AG09319 (cell line): ENCODE results near the gene SPDL1.

Source experiments
- DNase-seq: peaks from one replicate; pipeline ENCODE4 v3.0.0-alpha.2; 2010; ENCODE audit warnings: low read depth; ENCODE audit errors: extremely low read depth
- TF ChIP-seq, protein P1 (sequence below): IDR thresholded peaks from 2 replicates; pipeline ENCODE4 v1.5.1; 2011; ENCODE audit warnings: low read depth, mild to moderate bottlenecking, inconsistent platforms, low read length, moderate library complexity

The SPDL1 gene

DNA sequence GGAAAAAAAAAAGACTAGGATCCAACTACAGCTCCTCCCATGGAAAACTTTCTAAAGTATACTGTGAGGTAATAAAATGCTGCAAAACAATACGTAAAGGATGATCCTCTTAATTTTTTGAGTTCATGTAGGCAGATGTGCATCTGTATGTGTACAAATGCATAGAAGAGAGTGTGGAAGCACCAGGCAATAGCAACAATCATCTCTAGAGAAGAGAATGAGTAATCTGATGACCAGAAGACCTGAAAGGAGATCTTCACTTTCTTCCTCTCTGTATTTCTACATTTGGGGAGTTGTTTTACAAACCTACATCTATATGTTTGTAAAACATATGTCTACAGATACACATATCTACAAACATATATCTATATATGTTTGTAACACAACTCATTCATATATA, 29.3 kb upstream of the SPDL1 start:
- no peak for DNase-seq
- TF ChIP-seq, protein P1, sequence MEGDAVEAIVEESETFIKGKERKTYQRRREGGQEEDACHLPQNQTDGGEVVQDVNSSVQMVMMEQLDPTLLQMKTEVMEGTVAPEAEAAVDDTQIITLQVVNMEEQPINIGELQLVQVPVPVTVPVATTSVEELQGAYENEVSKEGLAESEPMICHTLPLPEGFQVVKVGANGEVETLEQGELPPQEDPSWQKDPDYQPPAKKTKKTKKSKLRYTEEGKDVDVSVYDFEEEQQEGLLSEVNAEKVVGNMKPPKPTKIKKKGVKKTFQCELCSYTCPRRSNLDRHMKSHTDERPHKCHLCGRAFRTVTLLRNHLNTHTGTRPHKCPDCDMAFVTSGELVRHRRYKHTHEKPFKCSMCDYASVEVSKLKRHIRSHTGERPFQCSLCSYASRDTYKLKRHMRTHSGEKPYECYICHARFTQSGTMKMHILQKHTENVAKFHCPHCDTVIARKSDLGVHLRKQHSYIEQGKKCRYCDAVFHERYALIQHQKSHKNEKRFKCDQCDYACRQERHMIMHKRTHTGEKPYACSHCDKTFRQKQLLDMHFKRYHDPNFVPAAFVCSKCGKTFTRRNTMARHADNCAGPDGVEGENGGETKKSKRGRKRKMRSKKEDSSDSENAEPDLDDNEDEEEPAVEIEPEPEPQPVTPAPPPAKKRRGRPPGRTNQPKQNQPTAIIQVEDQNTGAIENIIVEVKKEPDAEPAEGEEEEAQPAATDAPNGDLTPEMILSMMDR = no peak

- DNase-seq = no peak
- TF ChIP-seq, protein P1 = no peak
Measured at GRCh38 chr5:169557838-169558237, 25.7 kb upstream of the SPDL1 start.

DNA sequence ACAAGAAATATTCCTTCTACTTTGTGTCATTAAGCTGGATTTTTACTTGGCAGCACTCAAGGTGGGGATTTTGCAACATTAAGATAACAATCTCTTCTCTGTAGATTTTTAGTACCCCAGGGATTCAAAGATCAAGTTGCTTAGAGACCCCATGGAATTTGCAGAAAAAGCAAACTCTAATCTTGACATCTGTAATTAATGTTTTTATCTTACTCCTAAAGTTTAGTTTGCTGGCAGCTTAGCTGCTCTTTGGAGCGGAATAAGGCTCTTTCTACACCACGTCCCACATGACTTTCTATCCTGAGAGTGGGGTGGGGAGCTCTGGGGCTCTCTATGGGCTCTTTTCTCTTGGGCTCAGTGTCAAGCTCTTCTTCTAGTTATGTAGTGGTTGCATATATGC, 21.7 kb upstream of the SPDL1 start:
- TF ChIP-seq, protein P1 = no peak
- no peak for DNase-seq

- DNase-seq = no peak
- TF ChIP-seq, protein P1 = no peak
Measured at GRCh38 chr5:169563369-169563768, 20.2 kb upstream of the SPDL1 start.

- TF ChIP-seq, protein P1 = no peak
- no peak for DNase-seq
Measured at GRCh38 chr5:169566202-169566601, 17.4 kb upstream of the SPDL1 start.

DNA sequence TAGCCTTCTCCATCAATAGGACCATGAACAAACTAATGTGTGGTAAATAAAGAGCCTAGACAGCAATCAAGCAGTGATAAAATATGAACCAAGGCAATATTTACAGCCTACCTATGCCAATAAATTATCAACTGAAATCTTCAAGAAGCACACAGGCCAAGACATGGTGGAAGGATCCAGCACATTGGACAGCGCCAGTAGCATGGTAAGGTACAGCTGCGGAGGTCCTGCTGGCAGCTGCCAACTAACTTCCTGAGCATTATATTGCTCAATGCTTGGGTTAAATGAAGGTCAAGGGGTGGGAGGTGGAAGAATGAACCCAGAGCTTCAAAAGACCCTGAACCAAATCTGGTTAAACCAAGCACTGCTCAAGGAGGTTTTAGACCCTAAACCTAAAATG, 16.5 kb upstream of the SPDL1 start:
- DNase-seq = no peak
- TF ChIP-seq, protein P1 = no peak

- DNase-seq = no peak
- TF ChIP-seq, protein P1 = no peak
Measured at GRCh38 chr5:169569513-169569912, 14.1 kb upstream of the SPDL1 start.
